GM12878 (cell line): ENCODE results near the gene KLF15. TPM values are rescaled to one million over a fixed set of nuclear protein-coding genes. Genes with fewer than 3 reads are reported as not detected.
A peak's percentile ranks its signal among the peaks of the same experiment; 100 is the strongest.

Experiments
- ATAC-seq: fragments of 200-7000 bp; cut with Tn5 transposase; 3 replicates; pipeline ENCODE4 v1.9.1; 2020; ENCODE audit warnings: mild to moderate bottlenecking, moderate library complexity
- BruUV-seq: library from RNA; stranded (reverse); fragments of 400-500 nt; replicated peaks from 2 replicates; lab custom pipeline; 2021; lab: Mats Ljungman, UMichigan
- CTCF ChIA-PET: fragments of 300-600 bp; sonication (Branson Sonifier 250); formaldehyde crosslinking; extraction: SDS; loops from one replicate; lab custom pipeline; 2021; ENCODE audit warnings: inconsistent platforms; lab: Yijun Ruan, JAX
- POLR2A ChIA-PET: fragments of 350-600 bp; formaldehyde crosslinking; extraction: SDS; loops from one replicate; lab custom pipeline; 2021; ENCODE audit warnings: inconsistent platforms; lab: Charles Lee
- RAD21 ChIA-PET: fragments of 300-600 bp; sonication (Branson Sonifier 250); formaldehyde crosslinking; loops from one replicate; lab custom pipeline; 2023; ENCODE audit warnings: antibody characterized with exemption; ENCODE audit not compliant: unreplicated experiment; lab: Charles Lee
- SMC1A ChIA-PET: fragments of 300-600 bp; sonication (Branson Sonifier 250); formaldehyde crosslinking; loops from one replicate; lab custom pipeline; 2023; ENCODE audit not compliant: unreplicated experiment, uncharacterized antibody; lab: Charles Lee
- DNase-seq: peaks from one replicate; pipeline ENCODE4 v3.0.0-alpha.2; 2011; ENCODE audit warnings: low read depth, low spot score
- FAIRE-seq: peaks from 3 replicates; lab custom pipeline; 2011; peaks lifted over from hg19 to GRCh38; lab: Jason Lieb, UNC
- H2AFZ ChIP-seq: 2 replicates; pipeline ENCODE4 v1.6.0; 2011; ENCODE audit warnings: low read depth, low read length, control low read depth; ENCODE audit not compliant: control insufficient read depth
- H3K27ac ChIP-seq: 2 replicates; pipeline ENCODE4 v1.5.1; 2011; ENCODE audit warnings: control low read depth; ENCODE audit not compliant: control insufficient read depth, insufficient read depth
- H3K27me3 ChIP-seq, 2 experiments: replicated peaks in 1 of 2; 2 replicates each; pipeline versions ENCODE4 v1.6.0 to v1.6.1; 2011; ENCODE audit warnings: low read length in 1 of 2; ENCODE audit not compliant: control insufficient read depth in 2 of 2, insufficient read depth in 2 of 2
- H3K36me3 ChIP-seq, 2 experiments: 2 replicates each; pipeline ENCODE4 v1.5.1; 2011; ENCODE audit warnings: low read length in 1 of 2; ENCODE audit not compliant: control insufficient read depth in 2 of 2, insufficient read depth in 2 of 2
- H3K4me1 ChIP-seq: 2 replicates; pipeline ENCODE4 v1.6.1; 2011; ENCODE audit warnings: mild to moderate bottlenecking, low read length, moderate library complexity, mixed read lengths; ENCODE audit not compliant: control insufficient read depth, insufficient read depth
- H3K4me2 ChIP-seq: 2 replicates; pipeline ENCODE4 v1.6.0; 2011; ENCODE audit warnings: control low read depth; ENCODE audit not compliant: control insufficient read depth, insufficient read depth
- H3K4me3 ChIP-seq: fragments of 200-600 bp; sonication (generic); 2 replicates; pipeline ENCODE4 v1.5.1; 2016
- H3K79me2 ChIP-seq: 2 replicates; pipeline ENCODE4 v1.6.0; 2011; ENCODE audit warnings: low read length; ENCODE audit not compliant: control insufficient read depth, insufficient read depth
- H3K9ac ChIP-seq: 2 replicates; pipeline ENCODE4 v1.8.0; 2011; ENCODE audit warnings: low read length, control low read depth, mixed read lengths; ENCODE audit not compliant: control insufficient read depth, insufficient read depth
- H3K9me3 ChIP-seq: replicated peaks from 3 replicates; pipeline ENCODE4 v1.5.1; 2011; ENCODE audit warnings: mild to moderate bottlenecking, low read length; ENCODE audit not compliant: control insufficient read depth, insufficient read depth
- H4K20me1 ChIP-seq: 2 replicates; pipeline ENCODE4 v1.6.0; 2011; ENCODE audit not compliant: control insufficient read depth, insufficient read depth
- CHD2 ChIP-seq: IDR thresholded peaks from 2 replicates; pipeline ENCODE4 v1.6.1; 2011; ENCODE audit warnings: low read depth, low read length, improper control_type of control experiment, borderline replicate concordance
- CHD4 ChIP-seq: fragments of 200-600 bp; sonication (generic); IDR thresholded peaks from 2 replicates; pipeline ENCODE4 v1.6.1; 2016; ENCODE audit warnings: mild to moderate bottlenecking
- EED ChIP-seq: sonication (generic); IDR thresholded peaks from 2 replicates; pipeline ENCODE4 v1.6.1; 2016; ENCODE audit warnings: antibody characterized with exemption, low read depth
- EGR1 ChIP-seq, 2 experiments: IDR thresholded peaks; 1 replicate in 1 of 2; 2 replicates in 1 of 2; pipeline ENCODE4 v1.6.1; 2011 to 2012; ENCODE audit warnings: low read depth in 2 of 2, low read length in 2 of 2, borderline replicate concordance in 1 of 2, mild to moderate bottlenecking in 1 of 2, moderate library complexity in 1 of 2
- IKZF1 ChIP-seq: fragments of 450-650 bp; conservative IDR thresholded peaks from 2 replicates; pipeline ENCODE4 v1.6.1; 2017; ENCODE audit warnings: antibody characterized with exemption, mild to moderate bottlenecking
- MTA2 ChIP-seq: fragments of 450-650 bp; IDR thresholded peaks from 2 replicates; pipeline ENCODE4 v1.6.1; 2016; ENCODE audit warnings: low read depth, mild to moderate bottlenecking, moderate library complexity
- RCOR1 ChIP-seq: conservative IDR thresholded peaks from 2 replicates; pipeline ENCODE4 v1.6.1; 2012; ENCODE audit warnings: low read depth, low read length, improper control_type of control experiment
- SIX5 ChIP-seq: IDR thresholded peaks from 2 replicates; pipeline ENCODE4 v1.6.1; 2011; ENCODE audit warnings: mild to moderate bottlenecking, low read depth, low read length, moderate library complexity; ENCODE audit not compliant: severe bottlenecking
- SUPT20H ChIP-seq: IDR thresholded peaks from 2 replicates; pipeline ENCODE4 v1.6.1; 2011; ENCODE audit warnings: low read depth, mild to moderate bottlenecking, low read length, moderate library complexity, borderline replicate concordance; ENCODE audit not compliant: control insufficient read depth
- SUZ12 ChIP-seq: fragments of 200-600 bp; sonication (generic); IDR thresholded peaks from one replicate; pipeline ENCODE4 v1.6.1; 2018; ENCODE audit warnings: antibody characterized with exemption, mild to moderate bottlenecking; ENCODE audit not compliant: unreplicated experiment
- WGBS: methylation state at CpG from one replicate; pipeline ENCODE4 v1.1.6; 2016; ENCODE audit warnings: low lambda C conversion rate; ENCODE audit not compliant: insufficient replicate concordance, insufficient coverage; ENCODE audit errors: missing lambda C conversion rate; 5-methylcytosine and 5-hydroxymethylcytosine counted together
- in situ Hi-C: fragments of 300-500 bp; cut with MboI; formaldehyde crosslinking; loops from 9 replicates; pipeline ENCODE4 v1.14.3; 2018; ENCODE audit warnings: mixed read lengths
- intact Hi-C: fragments of 100-400 bp; cut with micrococcal nuclease; formaldehyde crosslinking; loops from one replicate; pipeline ENCODE4 v1.14.2; 2022; ENCODE audit not compliant: unreplicated experiment
- polyA plus RNA-seq, 11 experiments: library from polyadenylated mRNA; depleted of rRNA in 4 of 11; unstranded in 6 of 11; stranded (reverse) in 5 of 11; fragments of >200 nt; fragmentation: Nextera tagmentation in 4 of 11; fragmentation: Illumina TruSeq in 1 of 11; extraction: Ambion mirVana in 4 of 11; extraction: Trizol in 1 of 11; gene quantifications; 1 replicate in 1 of 11; 2 replicates in 10 of 11; pipeline versions ENCODE4 v1.2.1 to v1.2.3, GENCODE V29; 2011 to 2016; ENCODE audit warnings: inconsistent platforms in 2 of 11, missing spikeins in 2 of 11, low read depth in 1 of 11
- total RNA-seq, 4 experiments: library from RNA; depleted of rRNA in 3 of 4; stranded (reverse); fragments of >200 nt in 3 of 4; fragmentation: Illumina TruSeq in 1 of 4; extraction: Trizol in 1 of 4; gene quantifications; 2 replicates each; pipeline versions ENCODE4 v1.2.1 to v1.2.3, GENCODE V29; 2013 to 2021
- TF ChIP-seq, protein P1 (sequence below): fragments of 450-650 bp; IDR thresholded peaks from 2 replicates; pipeline ENCODE4 v1.6.1; 2016; ENCODE audit warnings: mild to moderate bottlenecking, moderate library complexity, borderline replicate concordance
- TF ChIP-seq, protein P2 (sequence below): IDR thresholded peaks from 2 replicates; pipeline ENCODE4 v1.6.1; 2011; ENCODE audit warnings: low read depth, mild to moderate bottlenecking, low read length, moderate library complexity, borderline replicate concordance; ENCODE audit errors: extremely low read depth
- TF ChIP-seq, protein P3 (sequence below): fragments of 450-650 bp; IDR thresholded peaks from 2 replicates; pipeline ENCODE4 v1.6.1; 2016; ENCODE audit warnings: mild to moderate bottlenecking
- TF ChIP-seq, protein P4 (sequence below), 3 experiments: IDR thresholded peaks in 2 of 3; conservative IDR thresholded peaks in 1 of 3; 2 replicates each; pipeline ENCODE4 v1.5.1; 2011; ENCODE audit warnings: low read depth in 3 of 3, low read length in 3 of 3, mild to moderate bottlenecking in 3 of 3, control low read depth in 2 of 3, moderate library complexity in 2 of 3, inconsistent platforms in 1 of 3, mixed read lengths in 1 of 3; ENCODE audit not compliant: control insufficient read depth in 2 of 3, insufficient read depth in 1 of 3; ENCODE audit errors: extremely low read depth in 1 of 3

Gene KLF15
- total and polyA plus RNA-seq, 10 of the 15 experiments (the other 5 are each of a cell fraction or from before 2014, with no cell fraction given): 0.15 TPM; not detected in 9

DNA sequence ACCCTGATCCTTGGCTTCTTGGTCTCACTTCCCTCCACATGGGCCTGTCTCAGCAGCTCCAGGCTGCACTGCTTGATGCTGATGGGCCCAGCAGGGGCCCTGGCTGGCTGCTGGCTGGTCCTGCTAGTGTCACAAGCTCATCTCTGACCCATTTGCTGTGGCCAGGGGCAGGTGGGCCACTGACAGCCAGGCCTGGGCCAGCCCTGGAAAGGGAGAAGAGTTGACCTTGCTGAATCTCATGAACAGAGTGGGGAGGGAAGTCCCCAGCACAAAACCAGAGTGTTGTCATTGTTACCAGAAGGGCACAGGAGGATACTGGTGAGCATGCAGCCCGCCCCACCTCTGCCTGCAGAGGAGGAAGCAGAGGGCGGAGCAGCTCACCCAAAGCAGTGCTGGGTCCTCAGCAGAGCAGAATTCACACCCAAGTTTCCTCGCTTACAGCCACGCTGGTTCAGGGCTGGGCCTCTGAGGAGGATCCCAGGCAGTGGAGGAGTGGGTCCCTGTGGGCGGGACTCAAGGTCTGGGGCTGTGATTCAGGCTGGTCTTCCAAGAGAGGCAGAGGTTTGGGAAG lies 7.6 kb upstream of the KLF15 start:
- no peaks in the 10 kb centered on the region for H3K9me3 ChIP-seq
- no TSS peak for BruUV-seq
- RAD21 ChIA-PET: no interaction called here
- no peak overlapping the region for H3K27ac ChIP-seq
- H3K36me3 ChIP-seq: no peaks in the 10 kb centered on the region
- TF ChIP-seq RCOR1 (no peak), SIX5 (no peak), SUZ12 (no peak), MTA2 (no peak), IKZF1 (no peak), CHD2 (no peak), EED (no peak), CHD4 (no peak), SUPT20H (no peak), EGR1 (IDR thresholded peaks at IDR 0.05; ENCODE audit: borderline replicate concordance in 1 of 2, low read depth in 2 of 2, low read length in 2 of 2) (no peak)
- TF ChIP-seq, protein P1, sequence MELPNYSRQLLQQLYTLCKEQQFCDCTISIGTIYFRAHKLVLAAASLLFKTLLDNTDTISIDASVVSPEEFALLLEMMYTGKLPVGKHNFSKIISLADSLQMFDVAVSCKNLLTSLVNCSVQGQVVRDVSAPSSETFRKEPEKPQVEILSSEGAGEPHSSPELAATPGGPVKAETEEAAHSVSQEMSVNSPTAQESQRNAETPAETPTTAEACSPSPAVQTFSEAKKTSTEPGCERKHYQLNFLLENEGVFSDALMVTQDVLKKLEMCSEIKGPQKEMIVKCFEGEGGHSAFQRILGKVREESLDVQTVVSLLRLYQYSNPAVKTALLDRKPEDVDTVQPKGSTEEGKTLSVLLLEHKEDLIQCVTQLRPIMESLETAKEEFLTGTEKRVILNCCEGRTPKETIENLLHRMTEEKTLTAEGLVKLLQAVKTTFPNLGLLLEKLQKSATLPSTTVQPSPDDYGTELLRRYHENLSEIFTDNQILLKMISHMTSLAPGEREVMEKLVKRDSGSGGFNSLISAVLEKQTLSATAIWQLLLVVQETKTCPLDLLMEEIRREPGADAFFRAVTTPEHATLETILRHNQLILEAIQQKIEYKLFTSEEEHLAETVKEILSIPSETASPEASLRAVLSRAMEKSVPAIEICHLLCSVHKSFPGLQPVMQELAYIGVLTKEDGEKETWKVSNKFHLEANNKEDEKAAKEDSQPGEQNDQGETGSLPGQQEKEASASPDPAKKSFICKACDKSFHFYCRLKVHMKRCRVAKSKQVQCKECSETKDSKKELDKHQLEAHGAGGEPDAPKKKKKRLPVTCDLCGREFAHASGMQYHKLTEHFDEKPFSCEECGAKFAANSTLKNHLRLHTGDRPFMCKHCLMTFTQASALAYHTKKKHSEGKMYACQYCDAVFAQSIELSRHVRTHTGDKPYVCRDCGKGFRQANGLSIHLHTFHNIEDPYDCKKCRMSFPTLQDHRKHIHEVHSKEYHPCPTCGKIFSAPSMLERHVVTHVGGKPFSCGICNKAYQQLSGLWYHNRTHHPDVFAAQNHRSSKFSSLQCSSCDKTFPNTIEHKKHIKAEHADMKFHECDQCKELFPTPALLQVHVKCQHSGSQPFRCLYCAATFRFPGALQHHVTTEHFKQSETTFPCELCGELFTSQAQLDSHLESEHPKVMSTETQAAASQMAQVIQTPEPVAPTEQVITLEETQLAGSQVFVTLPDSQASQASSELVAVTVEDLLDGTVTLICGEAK: no peak
- TF ChIP-seq, protein P2, sequence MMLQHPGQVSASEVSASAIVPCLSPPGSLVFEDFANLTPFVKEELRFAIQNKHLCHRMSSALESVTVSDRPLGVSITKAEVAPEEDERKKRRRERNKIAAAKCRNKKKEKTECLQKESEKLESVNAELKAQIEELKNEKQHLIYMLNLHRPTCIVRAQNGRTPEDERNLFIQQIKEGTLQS: no peak
- TF ChIP-seq, protein P3, sequence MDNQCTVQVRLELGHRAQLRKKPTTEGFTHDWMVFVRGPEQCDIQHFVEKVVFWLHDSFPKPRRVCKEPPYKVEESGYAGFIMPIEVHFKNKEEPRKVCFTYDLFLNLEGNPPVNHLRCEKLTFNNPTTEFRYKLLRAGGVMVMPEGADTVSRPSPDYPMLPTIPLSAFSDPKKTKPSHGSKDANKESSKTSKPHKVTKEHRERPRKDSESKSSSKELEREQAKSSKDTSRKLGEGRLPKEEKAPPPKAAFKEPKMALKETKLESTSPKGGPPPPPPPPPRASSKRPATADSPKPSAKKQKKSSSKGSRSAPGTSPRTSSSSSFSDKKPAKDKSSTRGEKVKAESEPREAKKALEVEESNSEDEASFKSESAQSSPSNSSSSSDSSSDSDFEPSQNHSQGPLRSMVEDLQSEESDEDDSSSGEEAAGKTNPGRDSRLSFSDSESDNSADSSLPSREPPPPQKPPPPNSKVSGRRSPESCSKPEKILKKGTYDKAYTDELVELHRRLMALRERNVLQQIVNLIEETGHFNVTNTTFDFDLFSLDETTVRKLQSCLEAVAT: no peak
- TF ChIP-seq, protein P4, sequence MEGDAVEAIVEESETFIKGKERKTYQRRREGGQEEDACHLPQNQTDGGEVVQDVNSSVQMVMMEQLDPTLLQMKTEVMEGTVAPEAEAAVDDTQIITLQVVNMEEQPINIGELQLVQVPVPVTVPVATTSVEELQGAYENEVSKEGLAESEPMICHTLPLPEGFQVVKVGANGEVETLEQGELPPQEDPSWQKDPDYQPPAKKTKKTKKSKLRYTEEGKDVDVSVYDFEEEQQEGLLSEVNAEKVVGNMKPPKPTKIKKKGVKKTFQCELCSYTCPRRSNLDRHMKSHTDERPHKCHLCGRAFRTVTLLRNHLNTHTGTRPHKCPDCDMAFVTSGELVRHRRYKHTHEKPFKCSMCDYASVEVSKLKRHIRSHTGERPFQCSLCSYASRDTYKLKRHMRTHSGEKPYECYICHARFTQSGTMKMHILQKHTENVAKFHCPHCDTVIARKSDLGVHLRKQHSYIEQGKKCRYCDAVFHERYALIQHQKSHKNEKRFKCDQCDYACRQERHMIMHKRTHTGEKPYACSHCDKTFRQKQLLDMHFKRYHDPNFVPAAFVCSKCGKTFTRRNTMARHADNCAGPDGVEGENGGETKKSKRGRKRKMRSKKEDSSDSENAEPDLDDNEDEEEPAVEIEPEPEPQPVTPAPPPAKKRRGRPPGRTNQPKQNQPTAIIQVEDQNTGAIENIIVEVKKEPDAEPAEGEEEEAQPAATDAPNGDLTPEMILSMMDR (IDR thresholded peaks at IDR 0.05 in 2 of 3, conservative IDR thresholded peaks at IDR 0.05 in 1 of 3; ENCODE audit: control insufficient read depth in 2 of 3, extremely low read depth in 1 of 3, insufficient read depth in 1 of 3, low read depth in 3 of 3, low read length in 3 of 3): no peak
- no peak overlapping the region for H2AFZ ChIP-seq
- H3K79me2 ChIP-seq: no peaks in the 10 kb centered on the region
- intact Hi-C loops (no loop called here), in situ Hi-C loops (no loop called here)
- POLR2A ChIA-PET: no interaction called here
- no peak overlapping the region for H3K4me2 ChIP-seq
- CTCF ChIA-PET: no interaction called here
- SMC1A ChIA-PET: interaction anchor here (2.0 kb wide), 1 partner anchor 66 kb away, joined by 5 read pairs; no protein-coding TSS in a partner anchor
- ATAC-seq (peak; percentile 82), DNase-seq (no peak), FAIRE-seq (no peak)
- no peak overlapping the region for H3K4me3 ChIP-seq
- H3K27me3 ChIP-seq: 0 out of 4 replicates have a peak, but pooled peaks cover 0 to 1% of the 10 kb centered on the region in 2 experiments
- H4K20me1 ChIP-seq: no peaks in the 10 kb centered on the region
- no peak overlapping the region for H3K9ac ChIP-seq
- 11% methylated on average over 5 of the region's 5 CpGs for WGBS
- H3K4me1 ChIP-seq: no peaks in the 10 kb centered on the region
